MM.1S (cell line): ENCODE results near the gene SKOR1.

ENCODE experiments used
- EZH2 ChIP-seq: fragments of 300-600 bp; sonication (generic); optimal IDR thresholded peaks from 2 replicates; pipeline ENCODE3; 2017; ENCODE audit warnings: low read depth, mild to moderate bottlenecking, antibody characterized with exemption, low read length, mixed read lengths
- EZH2phosphoT487 ChIP-seq: fragments of 300-600 bp; sonication (generic); IDR thresholded peaks from 2 replicates; pipeline ENCODE4 v1.6.1; 2018; ENCODE audit warnings: antibody characterized with exemption, low read length
- TF ChIP-seq, protein P1 (sequence below): fragments of 300-600 bp; sonication (generic); IDR thresholded peaks from 2 replicates; pipeline ENCODE4 v1.5.1; 2016; ENCODE audit warnings: antibody characterized with exemption, low read length, mixed read lengths

DNA sequence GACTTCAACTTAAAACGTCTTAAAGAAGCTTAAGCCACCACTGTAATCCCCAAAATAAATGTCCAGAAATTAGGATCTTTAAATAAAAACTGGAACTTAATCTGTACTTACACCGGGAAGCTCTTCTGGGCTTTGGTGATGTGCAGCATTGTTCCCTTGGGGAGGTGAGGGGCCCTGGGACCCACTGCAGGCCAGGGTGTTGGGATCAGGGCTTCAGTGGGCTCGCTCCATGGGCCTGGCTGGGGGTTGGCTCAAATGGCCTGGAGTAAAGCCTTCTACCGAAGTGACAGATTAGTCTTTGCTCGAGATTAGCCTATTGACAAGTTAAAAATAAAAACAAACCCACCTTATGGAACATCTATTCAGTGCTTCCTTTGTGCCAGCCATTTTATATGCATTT lies 20.7 kb downstream of the SKOR1 start:
- TF ChIP-seq, protein P1, sequence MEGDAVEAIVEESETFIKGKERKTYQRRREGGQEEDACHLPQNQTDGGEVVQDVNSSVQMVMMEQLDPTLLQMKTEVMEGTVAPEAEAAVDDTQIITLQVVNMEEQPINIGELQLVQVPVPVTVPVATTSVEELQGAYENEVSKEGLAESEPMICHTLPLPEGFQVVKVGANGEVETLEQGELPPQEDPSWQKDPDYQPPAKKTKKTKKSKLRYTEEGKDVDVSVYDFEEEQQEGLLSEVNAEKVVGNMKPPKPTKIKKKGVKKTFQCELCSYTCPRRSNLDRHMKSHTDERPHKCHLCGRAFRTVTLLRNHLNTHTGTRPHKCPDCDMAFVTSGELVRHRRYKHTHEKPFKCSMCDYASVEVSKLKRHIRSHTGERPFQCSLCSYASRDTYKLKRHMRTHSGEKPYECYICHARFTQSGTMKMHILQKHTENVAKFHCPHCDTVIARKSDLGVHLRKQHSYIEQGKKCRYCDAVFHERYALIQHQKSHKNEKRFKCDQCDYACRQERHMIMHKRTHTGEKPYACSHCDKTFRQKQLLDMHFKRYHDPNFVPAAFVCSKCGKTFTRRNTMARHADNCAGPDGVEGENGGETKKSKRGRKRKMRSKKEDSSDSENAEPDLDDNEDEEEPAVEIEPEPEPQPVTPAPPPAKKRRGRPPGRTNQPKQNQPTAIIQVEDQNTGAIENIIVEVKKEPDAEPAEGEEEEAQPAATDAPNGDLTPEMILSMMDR: no peak
- TF ChIP-seq EZH2 (no peak), EZH2phosphoT487 (no peak)
